B cell (primary cell): ENCODE data around the gene MEOX2. TPM values are rescaled to one million over a fixed set of nuclear protein-coding genes. Genes with fewer than 3 reads are reported as not detected.

Experiments
- ATAC-seq: fragments of 200-7000 bp; cut with Tn5 transposase; one replicate; pipeline ENCODE4 v1.10.0; 2021; ENCODE audit warnings: low read depth, mild to moderate bottlenecking, moderate number of reproducible peaks, moderate library complexity
- CTCF ChIA-PET: fragments of 350-600 bp; sonication (Branson Sonifier 250); formaldehyde crosslinking; loops from one replicate; lab custom pipeline; 2021; ENCODE audit warnings: antibody characterized with exemption, inconsistent platforms; lab: Charles Lee
- POLR2A ChIA-PET: fragments of 350-600 bp; sonication (Branson Sonifier 250); formaldehyde crosslinking; loops from one replicate; lab custom pipeline; 2021; ENCODE audit warnings: antibody characterized with exemption; lab: Charles Lee
- DNase-seq: peaks from one replicate; pipeline ENCODE4 v3.0.0; 2013
- H2AFZ ChIP-seq: 2 replicates; pipeline ENCODE4 v1.6.1; 2012; ENCODE audit warnings: mild to moderate bottlenecking, low read depth, low read length; ENCODE audit not compliant: insufficient read depth, poor library complexity, severe bottlenecking
- H3K27ac ChIP-seq, 2 donors: 1 replicate in 1 of 2; 2 replicates in 1 of 2; pipeline ENCODE4 v1.5.1; 2012 to 2013; ENCODE audit warnings: low read length in 2 of 2, mild to moderate bottlenecking in 2 of 2, moderate library complexity in 1 of 2
- H3K27me3 ChIP-seq, 4 experiments: fragments of 200-600 bp in 1 of 4; sonication (generic) in 1 of 4; replicated peaks in 1 of 4; 1 replicate in 2 of 4; 2 replicates in 2 of 4; pipeline versions ENCODE4 v1.6.1 to v1.7.0; 2013 to 2016; ENCODE audit warnings: low read length in 3 of 4, mild to moderate bottlenecking in 2 of 4, mixed read lengths in 1 of 4, moderate library complexity in 1 of 4; ENCODE audit not compliant: insufficient read depth in 4 of 4, control insufficient read depth in 3 of 4; ENCODE audit errors: control extremely low read depth in 1 of 4
- H3K36me3 ChIP-seq, 2 experiments: replicated peaks in 1 of 2; 1 replicate in 1 of 2; 2 replicates in 1 of 2; pipeline versions ENCODE4 v1.6.1 to v1.7.1; 2013; ENCODE audit warnings: low read length in 1 of 2; ENCODE audit not compliant: insufficient read depth in 2 of 2, control insufficient read depth in 1 of 2; ENCODE audit errors: control extremely low read depth in 1 of 2, extremely low read depth in 1 of 2
- H3K4me1 ChIP-seq, 2 donors: fragments of 200-600 bp in 1 of 2; sonication (generic) in 1 of 2; 1 replicate in 1 of 2; 2 replicates in 1 of 2; pipeline versions ENCODE4 v1.5.1 to v1.6.1; 2013 to 2017; ENCODE audit warnings: low read length in 2 of 2; ENCODE audit not compliant: control insufficient read depth in 2 of 2, insufficient read depth in 2 of 2
- H3K4me2 ChIP-seq: replicated peaks from 2 replicates; pipeline ENCODE3; 2012; ENCODE audit warnings: mild to moderate bottlenecking, low read depth, low read length; ENCODE audit not compliant: poor library complexity, severe bottlenecking
- H3K4me3 ChIP-seq, 5 experiments: fragments of 200-600 bp in 1 of 5; sonication (generic) in 1 of 5; 1 replicate in 3 of 5; 2 replicates in 2 of 5; pipeline versions ENCODE4 v1.5.1 to v1.7.0; 2011 to 2016; ENCODE audit warnings: low read length in 4 of 5, mild to moderate bottlenecking in 4 of 5, low read depth in 2 of 5, control low read depth in 1 of 5, moderate library complexity in 1 of 5; ENCODE audit not compliant: insufficient read depth in 1 of 5; ENCODE audit errors: control extremely low read depth in 1 of 5, extremely low read depth in 1 of 5
- H3K79me2 ChIP-seq: fragments of 200-600 bp; sonication (generic); one replicate; pipeline ENCODE4 v1.6.0; 2016; ENCODE audit warnings: low read length; ENCODE audit not compliant: control insufficient read depth, insufficient read depth
- H3K9ac ChIP-seq: fragments of 200-600 bp; sonication (generic); 2 replicates; pipeline ENCODE4 v1.6.1; 2017; ENCODE audit warnings: mild to moderate bottlenecking, low read length, moderate library complexity
- H3K9me3 ChIP-seq, 3 donors: one replicate each; pipeline versions ENCODE4 v1.6.1 to v1.7.1; 2013; ENCODE audit warnings: low read length in 2 of 3; ENCODE audit not compliant: control insufficient read depth in 2 of 3, insufficient read depth in 1 of 3; ENCODE audit errors: control extremely low read depth in 1 of 3
- H4K20me1 ChIP-seq: 2 replicates; pipeline ENCODE4 v1.6.0; 2012; ENCODE audit warnings: mild to moderate bottlenecking, low read length; ENCODE audit not compliant: insufficient read depth, control insufficient read depth, poor library complexity, severe bottlenecking
- H3K27ac Mint-ChIP-seq: one replicate; pipeline ENCODE4 v1.8.0; 2021; ENCODE audit warnings: mixed read lengths
- H3K27me3 Mint-ChIP-seq: one replicate; pipeline ENCODE4 v1.8.0; 2021; ENCODE audit warnings: mixed read lengths
- H3K4me1 Mint-ChIP-seq: one replicate; pipeline ENCODE4 v1.8.0; 2021; ENCODE audit warnings: mixed read lengths
- H3K4me3 Mint-ChIP-seq: one replicate; pipeline ENCODE4 v1.8.0; 2021; ENCODE audit warnings: mixed read lengths
- H3K9me3 Mint-ChIP-seq: one replicate; pipeline ENCODE4 v1.8.0; 2022; ENCODE audit warnings: mixed read lengths; ENCODE audit not compliant: insufficient read depth
- EZH2 ChIP-seq: IDR thresholded peaks from 2 replicates; pipeline ENCODE4 v1.6.1; 2012; ENCODE audit warnings: borderline replicate concordance, low read depth, mild to moderate bottlenecking, moderate library complexity, low read length; ENCODE audit not compliant: insufficient read depth, poor library complexity, severe bottlenecking
- WGBS: methylation state at CpG from one replicate; pipeline ENCODE4 v1.1.5; 2013; ENCODE audit warnings: missing lambda C conversion rate; ENCODE audit not compliant: insufficient coverage; 5-methylcytosine and 5-hydroxymethylcytosine counted together
- intact Hi-C: fragments of 100-400 bp; cut with micrococcal nuclease; formaldehyde crosslinking; loops from one replicate; pipeline ENCODE4 v1.10.0; 2022
- polyA plus RNA-seq: library from polyadenylated mRNA; depleted of rRNA; stranded (reverse); fragments of >200 nt; gene quantifications from 2 replicates; pipeline ENCODE4 v1.2.3, GENCODE V29; 2012
- total RNA-seq, 2 donors: library from RNA; stranded (reverse); fragments of 120-200 nt in 1 of 2; gene quantifications; 1 replicate in 1 of 2; 2 replicates in 1 of 2; pipeline versions ENCODE4 v1.2.3 to v1.2.4, GENCODE V29; 2013 to 2022
- TF ChIP-seq, protein P1 (sequence below): fragments of 200-600 bp; IDR thresholded peaks from one replicate; pipeline ENCODE4 v1.8.0; 2022; ENCODE audit warnings: antibody characterized with exemption, mild to moderate bottlenecking

The MEOX2 gene
- total and polyA plus RNA-seq, 2 donors (not counting 1 experiment from before 2014, with no cell fraction given) = not detected

DNA sequence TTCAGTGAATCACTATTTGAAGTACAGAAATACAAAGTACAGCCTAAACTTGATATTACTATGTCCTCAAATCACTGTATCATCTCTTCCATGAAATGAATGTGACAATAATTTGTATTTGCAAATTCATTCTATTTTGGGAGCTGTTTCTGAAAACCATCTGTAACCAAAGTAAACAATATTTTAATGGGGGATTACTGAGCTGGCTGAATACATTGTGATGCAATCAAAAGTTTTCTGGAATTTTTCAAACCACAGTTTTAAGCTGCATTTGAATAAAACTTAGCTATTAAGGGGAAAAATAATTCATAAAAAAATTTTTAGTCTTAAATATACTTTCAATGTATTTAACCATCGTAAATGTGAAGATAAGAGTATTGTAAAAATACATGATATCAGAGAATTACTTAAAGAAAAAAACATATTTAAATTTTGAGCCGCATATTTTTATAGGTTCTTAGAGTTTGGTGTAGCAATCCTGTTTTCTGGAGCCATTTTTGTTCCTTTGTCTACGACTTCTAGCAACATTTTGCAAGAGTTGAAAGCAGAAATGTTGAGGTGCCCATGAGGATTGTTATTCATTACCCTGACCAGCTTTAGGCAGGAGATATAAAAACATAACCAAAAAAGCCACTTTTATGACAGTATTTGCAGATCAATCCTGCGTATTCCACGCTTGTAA, 78.8 kb downstream of the MEOX2 start:
- Mint-ChIP-seq H3K4me3 (no peak overlapping the region), H3K9me3 (no peaks in the 10 kb centered on the region), H3K27ac (no peak overlapping the region), H3K4me1 (no peaks in the 10 kb centered on the region), H3K27me3 (no peaks in the 10 kb centered on the region)
- POLR2A ChIA-PET = no interaction called here
- TF ChIP-seq, protein P1, sequence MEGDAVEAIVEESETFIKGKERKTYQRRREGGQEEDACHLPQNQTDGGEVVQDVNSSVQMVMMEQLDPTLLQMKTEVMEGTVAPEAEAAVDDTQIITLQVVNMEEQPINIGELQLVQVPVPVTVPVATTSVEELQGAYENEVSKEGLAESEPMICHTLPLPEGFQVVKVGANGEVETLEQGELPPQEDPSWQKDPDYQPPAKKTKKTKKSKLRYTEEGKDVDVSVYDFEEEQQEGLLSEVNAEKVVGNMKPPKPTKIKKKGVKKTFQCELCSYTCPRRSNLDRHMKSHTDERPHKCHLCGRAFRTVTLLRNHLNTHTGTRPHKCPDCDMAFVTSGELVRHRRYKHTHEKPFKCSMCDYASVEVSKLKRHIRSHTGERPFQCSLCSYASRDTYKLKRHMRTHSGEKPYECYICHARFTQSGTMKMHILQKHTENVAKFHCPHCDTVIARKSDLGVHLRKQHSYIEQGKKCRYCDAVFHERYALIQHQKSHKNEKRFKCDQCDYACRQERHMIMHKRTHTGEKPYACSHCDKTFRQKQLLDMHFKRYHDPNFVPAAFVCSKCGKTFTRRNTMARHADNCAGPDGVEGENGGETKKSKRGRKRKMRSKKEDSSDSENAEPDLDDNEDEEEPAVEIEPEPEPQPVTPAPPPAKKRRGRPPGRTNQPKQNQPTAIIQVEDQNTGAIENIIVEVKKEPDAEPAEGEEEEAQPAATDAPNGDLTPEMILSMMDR = no peak
- TF ChIP-seq EZH2 = no peak
- Histone ChIP-seq H3K79me2 (no peaks in the 10 kb centered on the region), H3K4me1 (no peaks in the 10 kb centered on the region), H3K9me3 (no peaks in the 10 kb centered on the region), H3K4me2 (no peak overlapping the region), H3K9ac (no peak overlapping the region), H3K4me3 (no peak overlapping the region), H3K27ac (no peak overlapping the region), H4K20me1 (no peaks in the 10 kb centered on the region), H3K36me3 (no peaks in the 10 kb centered on the region), H3K27me3 (no peaks in the 10 kb centered on the region), H2AFZ (no peak overlapping the region)
- no peak for ATAC-seq
- no CpG with 5 or more reads among the region's 5 CpGs for WGBS
- CTCF ChIA-PET = no interaction called here
- DNase-seq = no peak
- intact Hi-C loops = no loop called here

DNA sequence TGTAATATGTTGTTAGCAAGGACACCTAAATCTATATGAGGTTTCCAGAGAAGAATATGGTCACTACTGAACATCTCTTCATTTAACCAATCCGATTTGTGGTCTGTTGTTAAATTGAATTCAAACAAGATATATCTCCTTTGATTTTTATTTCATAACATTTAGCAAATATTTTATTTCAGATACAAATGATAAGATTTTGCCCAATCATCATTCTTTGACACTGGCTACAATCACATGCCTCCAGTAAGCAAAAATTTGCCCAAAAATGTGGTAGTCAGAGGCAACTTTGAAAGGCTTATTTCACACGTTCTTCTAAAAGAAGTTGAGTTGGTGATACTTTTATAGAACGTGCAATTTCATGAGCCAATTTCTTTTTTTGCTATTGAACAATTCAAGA, 79.9 kb downstream of the MEOX2 start:
- no peaks in the 10 kb centered on the region for H3K79me2 ChIP-seq
- CTCF ChIA-PET = no interaction called here
- DNase-seq = no peak
- no peak overlapping the region for H3K27ac ChIP-seq
- no peaks in the 10 kb centered on the region for H3K4me1 ChIP-seq
- POLR2A ChIA-PET = no interaction called here
- TF ChIP-seq, protein P1 = no peak
- TF ChIP-seq EZH2 = no peak
- intact Hi-C loops = no loop called here
- no peak overlapping the region for H2AFZ ChIP-seq
- Mint-ChIP-seq H3K27ac (no peak overlapping the region), H3K4me1 (no peaks in the 10 kb centered on the region), H3K4me3 (no peak overlapping the region), H3K27me3 (no peaks in the 10 kb centered on the region), H3K9me3 (no peaks in the 10 kb centered on the region)
- no CpG with 5 or more reads among the region's 3 CpGs for WGBS
- H3K4me3 ChIP-seq = no peak overlapping the region
- no peak overlapping the region for H3K9ac ChIP-seq
- ATAC-seq = no peak
- no peaks in the 10 kb centered on the region for H4K20me1 ChIP-seq
- H3K36me3 ChIP-seq = no peaks in the 10 kb centered on the region
- H3K27me3 ChIP-seq = no peaks in the 10 kb centered on the region
- H3K9me3 ChIP-seq = no peaks in the 10 kb centered on the region
- H3K4me2 ChIP-seq = no peak overlapping the region
